ENCODE data around the gene PCNX2. TPM values are rescaled to one million over a fixed set of nuclear protein-coding genes. Genes with fewer than 3 reads are reported as not detected.

The PCNX2 gene
- total RNA-seq, 1 experiment from 2014 or later, result 15.0 TPM

DNA sequence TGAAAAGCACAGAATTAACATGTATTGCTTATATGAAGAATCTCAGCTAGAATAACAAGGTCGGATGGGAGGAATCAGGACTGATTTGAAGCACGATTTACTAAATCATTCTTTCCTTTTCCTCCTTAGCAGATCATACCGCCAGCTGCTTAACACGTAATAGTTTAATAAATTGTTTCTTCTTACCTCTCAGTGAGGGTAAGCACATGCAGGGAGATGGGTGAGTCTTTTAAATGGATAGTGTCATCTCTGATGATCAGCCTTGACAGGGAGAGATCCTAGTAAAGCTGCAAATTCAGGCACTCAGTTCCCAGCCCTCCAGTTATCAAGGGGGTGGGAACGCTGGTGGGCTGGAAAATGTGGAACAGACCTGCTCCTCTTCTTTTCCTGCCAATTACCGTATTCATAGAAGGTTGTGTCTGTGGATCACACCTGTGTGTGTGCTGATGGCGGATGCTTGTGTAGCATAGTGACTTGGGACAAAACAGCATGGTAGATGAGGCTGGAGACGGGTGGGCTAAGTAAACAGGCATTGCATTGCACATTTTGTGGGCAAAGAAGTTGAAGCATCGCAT lies 314.5 kb downstream of the PCNX2 start:
- Mint-ChIP-seq H3K36me3 (ENCODE audit: insufficient read depth, unreplicated experiment) (peaks cover 6% of the 10 kb centered on the region), H3K4me3 (ENCODE audit: unreplicated experiment) (no peak overlapping the region), H3K4me1 (ENCODE audit: low read depth, unreplicated experiment) (peaks cover 6% of the 10 kb centered on the region), H3K27ac (ENCODE audit: unreplicated experiment) (no peak overlapping the region), H3K27me3 (ENCODE audit: insufficient read depth, unreplicated experiment) (no peaks in the 10 kb centered on the region), H3K9me3 (ENCODE audit: unreplicated experiment) (no peaks in the 10 kb centered on the region)
- BruUV-seq (replicated peaks), result no TSS peak
- H3K4me3 ChIP-seq (ENCODE audit: low read depth, low read length), result no peak overlapping the region
- no peaks in the 10 kb centered on the region for H3K4me1 ChIP-seq
- no peak for DNase-seq
- intact Hi-C loops (cut with micrococcal nuclease; ENCODE audit: unreplicated experiment), result no loop called here
- TF ChIP-seq, protein P1, sequence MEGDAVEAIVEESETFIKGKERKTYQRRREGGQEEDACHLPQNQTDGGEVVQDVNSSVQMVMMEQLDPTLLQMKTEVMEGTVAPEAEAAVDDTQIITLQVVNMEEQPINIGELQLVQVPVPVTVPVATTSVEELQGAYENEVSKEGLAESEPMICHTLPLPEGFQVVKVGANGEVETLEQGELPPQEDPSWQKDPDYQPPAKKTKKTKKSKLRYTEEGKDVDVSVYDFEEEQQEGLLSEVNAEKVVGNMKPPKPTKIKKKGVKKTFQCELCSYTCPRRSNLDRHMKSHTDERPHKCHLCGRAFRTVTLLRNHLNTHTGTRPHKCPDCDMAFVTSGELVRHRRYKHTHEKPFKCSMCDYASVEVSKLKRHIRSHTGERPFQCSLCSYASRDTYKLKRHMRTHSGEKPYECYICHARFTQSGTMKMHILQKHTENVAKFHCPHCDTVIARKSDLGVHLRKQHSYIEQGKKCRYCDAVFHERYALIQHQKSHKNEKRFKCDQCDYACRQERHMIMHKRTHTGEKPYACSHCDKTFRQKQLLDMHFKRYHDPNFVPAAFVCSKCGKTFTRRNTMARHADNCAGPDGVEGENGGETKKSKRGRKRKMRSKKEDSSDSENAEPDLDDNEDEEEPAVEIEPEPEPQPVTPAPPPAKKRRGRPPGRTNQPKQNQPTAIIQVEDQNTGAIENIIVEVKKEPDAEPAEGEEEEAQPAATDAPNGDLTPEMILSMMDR (IDR thresholded peaks at IDR 0.05; ENCODE audit: insufficient read depth in 1 of 2, low read depth in 1 of 2, low read length in 1 of 2, severe bottlenecking in 1 of 2, unreplicated experiment in 1 of 2), result no peak
- ChIA-PET POLR2A (no interaction called here), CTCF (no interaction called here)
- no peaks in the 10 kb centered on the region for H3K27me3 ChIP-seq (replicated peaks; ENCODE audit: control insufficient read depth, insufficient read depth, low read length)
- no peaks in the 10 kb centered on the region for H3K9me3 ChIP-seq
- H3K36me3 ChIP-seq (ENCODE audit: control insufficient read depth, insufficient read depth, low read length), result no peaks in the 10 kb centered on the region

DNA sequence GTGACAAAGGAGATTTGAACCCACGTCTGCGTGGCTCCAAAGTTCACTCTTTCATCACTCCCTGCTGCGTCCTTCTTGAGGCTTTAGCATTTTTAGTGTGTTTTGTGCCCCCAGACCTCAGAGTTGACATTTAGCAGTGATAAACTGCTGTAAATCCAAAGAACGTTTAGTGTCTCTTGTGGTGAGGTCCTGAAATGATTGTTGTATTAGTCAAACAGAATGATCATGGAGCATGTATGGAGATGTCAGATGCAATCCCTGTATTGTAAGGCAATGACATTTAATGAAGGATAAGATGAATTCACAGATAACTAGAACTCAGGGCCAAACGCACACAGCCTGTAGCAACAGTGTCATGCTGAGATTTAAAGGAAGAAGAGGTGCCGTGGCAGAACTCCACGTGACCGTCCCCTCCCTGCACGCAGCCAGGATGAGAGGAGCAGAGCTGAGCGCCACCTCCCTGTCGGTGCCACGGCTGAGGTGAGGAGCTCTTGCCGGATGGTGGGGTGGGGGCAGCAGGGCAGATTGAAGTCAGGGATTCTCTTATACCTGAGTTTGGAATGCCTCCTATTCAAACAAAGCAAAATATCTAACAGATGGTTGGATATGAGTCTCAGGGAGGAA lies 315.1 kb downstream of the PCNX2 start:
- Histone ChIP-seq H3K9me3 (no peaks in the 10 kb centered on the region), H3K4me3 (ENCODE audit: low read depth, low read length) (no peak overlapping the region), H3K27me3 (replicated peaks; ENCODE audit: control insufficient read depth, insufficient read depth, low read length) (no peaks in the 10 kb centered on the region), H3K4me1 (no peaks in the 10 kb centered on the region), H3K36me3 (ENCODE audit: control insufficient read depth, insufficient read depth, low read length) (no peaks in the 10 kb centered on the region)
- no peak overlapping the region for H3K4me3 Mint-ChIP-seq (ENCODE audit: unreplicated experiment)
- no peaks in the 10 kb centered on the region for H3K9me3 Mint-ChIP-seq (ENCODE audit: unreplicated experiment)
- peaks cover 6% of the 10 kb centered on the region for H3K4me1 Mint-ChIP-seq (ENCODE audit: low read depth, unreplicated experiment)
- no peak overlapping the region for H3K27ac Mint-ChIP-seq (ENCODE audit: unreplicated experiment)
- TF ChIP-seq, protein P1 (IDR thresholded peaks at IDR 0.05; ENCODE audit: insufficient read depth in 1 of 2, low read depth in 1 of 2, low read length in 1 of 2, severe bottlenecking in 1 of 2, unreplicated experiment in 1 of 2), result no peak
- intact Hi-C loops (cut with micrococcal nuclease; ENCODE audit: unreplicated experiment), result no loop called here
- H3K36me3 Mint-ChIP-seq (ENCODE audit: insufficient read depth, unreplicated experiment), result peaks cover 6% of the 10 kb centered on the region
- POLR2A ChIA-PET, result no interaction called here
- no TSS peak for BruUV-seq (replicated peaks)
- H3K27me3 Mint-ChIP-seq (ENCODE audit: insufficient read depth, unreplicated experiment), result no peaks in the 10 kb centered on the region
- no peak for DNase-seq
- CTCF ChIA-PET, result no interaction called here

- Mint-ChIP-seq H3K9me3 (ENCODE audit: unreplicated experiment) (peaks cover under 1% of the 10 kb centered on the region), H3K27ac (ENCODE audit: unreplicated experiment) (no peak overlapping the region), H3K27me3 (ENCODE audit: insufficient read depth, unreplicated experiment) (no peaks in the 10 kb centered on the region), H3K4me3 (ENCODE audit: unreplicated experiment) (no peak overlapping the region), H3K36me3 (ENCODE audit: insufficient read depth, unreplicated experiment) (peaks cover 6% of the 10 kb centered on the region), H3K4me1 (ENCODE audit: low read depth, unreplicated experiment) (peaks cover 6% of the 10 kb centered on the region)
- Histone ChIP-seq H3K36me3 (ENCODE audit: control insufficient read depth, insufficient read depth, low read length) (no peaks in the 10 kb centered on the region), H3K9me3 (no peaks in the 10 kb centered on the region), H3K27me3 (replicated peaks; ENCODE audit: control insufficient read depth, insufficient read depth, low read length) (no peaks in the 10 kb centered on the region), H3K4me1 (no peaks in the 10 kb centered on the region), H3K4me3 (ENCODE audit: low read depth, low read length) (no peak overlapping the region)
- CTCF ChIA-PET, result no interaction called here
- POLR2A ChIA-PET, result no interaction called here
- TF ChIP-seq, protein P1 (IDR thresholded peaks at IDR 0.05; ENCODE audit: insufficient read depth in 1 of 2, low read depth in 1 of 2, low read length in 1 of 2, severe bottlenecking in 1 of 2, unreplicated experiment in 1 of 2), result no peak
- no peak for DNase-seq
- no TSS peak for BruUV-seq (replicated peaks)
- intact Hi-C loops (cut with micrococcal nuclease; ENCODE audit: unreplicated experiment), result no loop called here
Measured at GRCh38 chr1:232979558-232979957, 316.0 kb downstream of the PCNX2 start.
